Osteocyte (in vitro differentiated cells): ENCODE results near the gene PRKG1. TPM values are rescaled to one million over a fixed set of nuclear protein-coding genes. Genes with fewer than 3 reads are reported as not detected.

Source experiments
- DNase-seq: peaks from one replicate; pipeline ENCODE4 v3.0.0; 2021; ENCODE audit warnings: mixed read lengths; ENCODE audit not compliant: unreplicated experiment; ENCODE audit errors: extremely low spot score
- H3K27ac Mint-ChIP-seq: one replicate; pipeline ENCODE4 v1.8.0; 2021; ENCODE audit warnings: mild to moderate bottlenecking, mixed read lengths; ENCODE audit not compliant: unreplicated experiment
- H3K27me3 Mint-ChIP-seq: one replicate; pipeline ENCODE4 v1.8.0; 2021; ENCODE audit warnings: mixed read lengths; ENCODE audit not compliant: unreplicated experiment
- H3K36me3 Mint-ChIP-seq: one replicate; pipeline ENCODE4 v1.8.0; 2021; ENCODE audit warnings: mixed read lengths; ENCODE audit not compliant: unreplicated experiment
- H3K4me1 Mint-ChIP-seq: one replicate; pipeline ENCODE4 v1.8.0; 2021; ENCODE audit warnings: mixed read lengths; ENCODE audit not compliant: unreplicated experiment
- H3K4me3 Mint-ChIP-seq: one replicate; pipeline ENCODE4 v1.8.0; 2021; ENCODE audit warnings: mild to moderate bottlenecking, moderate library complexity, mixed read lengths; ENCODE audit not compliant: unreplicated experiment
- H3K9me3 Mint-ChIP-seq: one replicate; pipeline ENCODE4 v1.8.0; 2021; ENCODE audit warnings: mixed read lengths; ENCODE audit not compliant: unreplicated experiment
- CTCF ChIP-seq: fragments of 200-600 bp; sonication (generic); IDR thresholded peaks from 2 replicates; pipeline ENCODE4 v1.5.0; 2021; ENCODE audit warnings: antibody characterized with exemption, mild to moderate bottlenecking, moderate library complexity
- total RNA-seq: library from RNA; stranded (reverse); gene quantifications from 2 replicates; pipeline ENCODE4 v1.2.1, GENCODE V29; 2021

The PRKG1 gene
- total RNA-seq, 1 donor from 2014 or later, result 10.8 TPM

GRCh38 chr10:51804866-51805265 lies 730.6 kb downstream of the PRKG1 start:
- Mint-ChIP-seq H3K36me3 (no peaks in the 10 kb centered on the region), H3K4me1 (peaks cover 16% of the 10 kb centered on the region), H3K4me3 (no peak overlapping the region), H3K27me3 (no peaks in the 10 kb centered on the region), H3K9me3 (no peaks in the 10 kb centered on the region), H3K27ac (no peak overlapping the region)
- TF ChIP-seq CTCF, result no peak
- DNase-seq, result no peak

GRCh38 chr10:51806079-51806835 lies 732.0 kb downstream of the PRKG1 start:
- Mint-ChIP-seq H3K27ac (no peak overlapping the region), H3K36me3 (no peaks in the 10 kb centered on the region), H3K4me1 (peaks cover 16% of the 10 kb centered on the region), H3K27me3 (no peaks in the 10 kb centered on the region), H3K4me3 (no peak overlapping the region), H3K9me3 (no peaks in the 10 kb centered on the region)
- no peak for TF ChIP-seq CTCF
- no peak for DNase-seq

- H3K36me3 Mint-ChIP-seq, result no peaks in the 10 kb centered on the region
Measured at GRCh38 chr10:51808187-51808586, 733.9 kb downstream of the PRKG1 start.

GRCh38 chr10:51815723-51816122 lies 741.4 kb downstream of the PRKG1 start:
- no peak for TF ChIP-seq CTCF
- H3K4me3 Mint-ChIP-seq, result no peak overlapping the region
- no peaks in the 10 kb centered on the region for H3K4me1 Mint-ChIP-seq
- H3K36me3 Mint-ChIP-seq, result no peaks in the 10 kb centered on the region
- no peaks in the 10 kb centered on the region for H3K27me3 Mint-ChIP-seq
- no peaks in the 10 kb centered on the region for H3K9me3 Mint-ChIP-seq
- DNase-seq, result no peak
- H3K27ac Mint-ChIP-seq, result no peak overlapping the region

More at GRCh38 chr10:51808187-51808586, 733.9 kb downstream of the PRKG1 start:
- no peak overlapping the region for H3K27ac Mint-ChIP-seq
- H3K4me1 Mint-ChIP-seq, result peaks cover 16% of the 10 kb centered on the region
- no peak for DNase-seq
- no peak for TF ChIP-seq CTCF
- no peaks in the 10 kb centered on the region for H3K9me3 Mint-ChIP-seq
- no peak overlapping the region for H3K4me3 Mint-ChIP-seq
- no peaks in the 10 kb centered on the region for H3K27me3 Mint-ChIP-seq

- Mint-ChIP-seq H3K4me1 (peaks cover 3% of the 10 kb centered on the region), H3K36me3 (no peaks in the 10 kb centered on the region), H3K27me3 (no peaks in the 10 kb centered on the region), H3K27ac (no peak overlapping the region), H3K4me3 (no peak overlapping the region), H3K9me3 (no peaks in the 10 kb centered on the region)
- no peak for DNase-seq
- TF ChIP-seq CTCF, result no peak
Measured at GRCh38 chr10:51821045-51821444, 746.8 kb downstream of the PRKG1 start.
